Ishikawa (cell line): ENCODE data around the gene FAM171A1.

Experiments
- CREB1 ChIP-seq: IDR thresholded peaks from 2 replicates; pipeline ENCODE4 v1.6.1; 2012; ENCODE audit warnings: low read depth
- EGR1 ChIP-seq: IDR thresholded peaks from 2 replicates; pipeline ENCODE4 v1.6.1; 2012
- EP300 ChIP-seq: IDR thresholded peaks from 2 replicates; pipeline ENCODE4 v1.6.1; 2012; ENCODE audit warnings: borderline replicate concordance
- NFIC ChIP-seq: IDR thresholded peaks from 2 replicates; pipeline ENCODE4 v1.6.1; 2012
- RAD21 ChIP-seq: IDR thresholded peaks from 2 replicates; pipeline ENCODE4 v1.6.1; 2012; ENCODE audit warnings: low read depth
- TAF1 ChIP-seq: IDR thresholded peaks from 2 replicates; pipeline ENCODE4 v1.6.1; 2012; ENCODE audit warnings: low read depth, mild to moderate bottlenecking
- TCF12 ChIP-seq: IDR thresholded peaks from 2 replicates; pipeline ENCODE4 v1.6.1; 2012; ENCODE audit warnings: low read depth
- TEAD4 ChIP-seq: IDR thresholded peaks from 2 replicates; pipeline ENCODE4 v1.6.1; 2012
- TF ChIP-seq, protein P1 (sequence below): IDR thresholded peaks from 2 replicates; pipeline ENCODE4 v1.6.1; 2012
- TF ChIP-seq, protein P2 (sequence below): IDR thresholded peaks from 2 replicates; pipeline ENCODE4 v1.6.1; 2012; ENCODE audit warnings: low read depth, mild to moderate bottlenecking

GRCh38 chr10:15331461-15331860 is 39.6 kb downstream of the FAM171A1 start:
- no peak for TF ChIP-seq TCF12
- TF ChIP-seq TAF1: no peak
- no peak for TF ChIP-seq TEAD4
- TF ChIP-seq CREB1: no peak
- TF ChIP-seq, protein P1, sequence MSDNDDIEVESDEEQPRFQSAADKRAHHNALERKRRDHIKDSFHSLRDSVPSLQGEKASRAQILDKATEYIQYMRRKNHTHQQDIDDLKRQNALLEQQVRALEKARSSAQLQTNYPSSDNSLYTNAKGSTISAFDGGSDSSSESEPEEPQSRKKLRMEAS: no peak
- no peak for TF ChIP-seq EP300
- TF ChIP-seq NFIC: no peak
- TF ChIP-seq, protein P2, sequence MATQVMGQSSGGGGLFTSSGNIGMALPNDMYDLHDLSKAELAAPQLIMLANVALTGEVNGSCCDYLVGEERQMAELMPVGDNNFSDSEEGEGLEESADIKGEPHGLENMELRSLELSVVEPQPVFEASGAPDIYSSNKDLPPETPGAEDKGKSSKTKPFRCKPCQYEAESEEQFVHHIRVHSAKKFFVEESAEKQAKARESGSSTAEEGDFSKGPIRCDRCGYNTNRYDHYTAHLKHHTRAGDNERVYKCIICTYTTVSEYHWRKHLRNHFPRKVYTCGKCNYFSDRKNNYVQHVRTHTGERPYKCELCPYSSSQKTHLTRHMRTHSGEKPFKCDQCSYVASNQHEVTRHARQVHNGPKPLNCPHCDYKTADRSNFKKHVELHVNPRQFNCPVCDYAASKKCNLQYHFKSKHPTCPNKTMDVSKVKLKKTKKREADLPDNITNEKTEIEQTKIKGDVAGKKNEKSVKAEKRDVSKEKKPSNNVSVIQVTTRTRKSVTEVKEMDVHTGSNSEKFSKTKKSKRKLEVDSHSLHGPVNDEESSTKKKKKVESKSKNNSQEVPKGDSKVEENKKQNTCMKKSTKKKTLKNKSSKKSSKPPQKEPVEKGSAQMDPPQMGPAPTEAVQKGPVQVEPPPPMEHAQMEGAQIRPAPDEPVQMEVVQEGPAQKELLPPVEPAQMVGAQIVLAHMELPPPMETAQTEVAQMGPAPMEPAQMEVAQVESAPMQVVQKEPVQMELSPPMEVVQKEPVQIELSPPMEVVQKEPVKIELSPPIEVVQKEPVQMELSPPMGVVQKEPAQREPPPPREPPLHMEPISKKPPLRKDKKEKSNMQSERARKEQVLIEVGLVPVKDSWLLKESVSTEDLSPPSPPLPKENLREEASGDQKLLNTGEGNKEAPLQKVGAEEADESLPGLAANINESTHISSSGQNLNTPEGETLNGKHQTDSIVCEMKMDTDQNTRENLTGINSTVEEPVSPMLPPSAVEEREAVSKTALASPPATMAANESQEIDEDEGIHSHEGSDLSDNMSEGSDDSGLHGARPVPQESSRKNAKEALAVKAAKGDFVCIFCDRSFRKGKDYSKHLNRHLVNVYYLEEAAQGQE: no peak
- no peak for TF ChIP-seq EGR1
- TF ChIP-seq RAD21: no peak
